HepG2 (cell line): ENCODE measurements around the gene MISP3. TPM values are rescaled to one million over a fixed set of nuclear protein-coding genes. Genes with fewer than 3 reads are reported as not detected.

ENCODE experiments used
- KAT2B ChIP-seq: fragments of 150-350 bp; IDR thresholded peaks from 2 replicates; pipeline ENCODE4 v1.6.1; 2014; ENCODE audit warnings: low read depth, low read length, borderline replicate concordance
- MZF1 ChIP-seq: sonication (generic); formaldehyde crosslinking; IDR thresholded peaks from 2 replicates; pipeline ENCODE4 v1.8.1; 2023; ENCODE audit warnings: mild to moderate bottlenecking, missing genetic modification reagents, borderline replicate concordance
- NKX3-1 ChIP-seq: sonication (generic); formaldehyde crosslinking; IDR thresholded peaks from 2 replicates; pipeline ENCODE4 v1.5.0; 2020; ENCODE audit warnings: missing genetic modification reagents
- RBAK ChIP-seq: sonication (generic); formaldehyde crosslinking; IDR thresholded peaks from 2 replicates; pipeline ENCODE4 v1.5.1; 2020; ENCODE audit warnings: mild to moderate bottlenecking, missing genetic modification reagents
- SP2 ChIP-seq: sonication (generic); formaldehyde crosslinking; IDR thresholded peaks from 2 replicates; pipeline ENCODE4 v1.5.1; 2020; ENCODE audit warnings: mild to moderate bottlenecking, missing genetic modification reagents
- TEAD2 ChIP-seq: sonication (generic); formaldehyde crosslinking; IDR thresholded peaks from 2 replicates; pipeline ENCODE4 v1.9.0; 2021; ENCODE audit warnings: missing genetic modification reagents
- ZNF136 ChIP-seq: sonication (generic); formaldehyde crosslinking; IDR thresholded peaks from 2 replicates; pipeline ENCODE4 v1.8.1; 2022; ENCODE audit warnings: low read depth, mild to moderate bottlenecking, moderate library complexity, missing genetic modification reagents
- ZNF260 ChIP-seq: sonication (generic); formaldehyde crosslinking; IDR thresholded peaks from 2 replicates; pipeline ENCODE4 v1.4.0; 2020; ENCODE audit warnings: missing genetic modification reagents, low read depth, mild to moderate bottlenecking, borderline replicate concordance
- ZNF331 ChIP-seq: sonication (generic); formaldehyde crosslinking; IDR thresholded peaks from 2 replicates; pipeline ENCODE4 v1.4.0; 2020; ENCODE audit warnings: missing genetic modification reagents
- polyA plus RNA-seq, 8 experiments: library from polyadenylated mRNA; depleted of rRNA in 3 of 8; stranded (reverse) in 7 of 8; unstranded in 1 of 8; fragments of >200 nt; fragmentation: Illumina TruSeq in 4 of 8; extraction: Trizol in 4 of 8; gene quantifications; 2 replicates each; pipeline versions ENCODE4 v1.2.1 to v1.2.3, GENCODE V29; 2011 to 2016; ENCODE audit warnings: low read depth in 4 of 8, missing spikeins in 1 of 8, mixed read lengths in 1 of 8; ENCODE audit not compliant: insufficient read depth in 1 of 8
- total RNA-seq, 5 experiments: library from RNA; depleted of rRNA; stranded (reverse); fragments of >200 nt; fragmentation: Illumina TruSeq; extraction: Trizol; gene quantifications; 2 replicates each; pipeline ENCODE4 v1.2.3, GENCODE V29; 2016; ENCODE audit warnings: low read depth in 1 of 5
- TF ChIP-seq, protein P1 (sequence below): sonication (generic); formaldehyde crosslinking; IDR thresholded peaks from 2 replicates; pipeline ENCODE4 v1.4.0; 2020; ENCODE audit warnings: missing genetic modification reagents, mild to moderate bottlenecking, borderline replicate concordance
- TF ChIP-seq, protein P2 (sequence below): IDR thresholded peaks from 2 replicates; pipeline ENCODE4 v1.6.1; 2016
- TF ChIP-seq, protein P3 (sequence below): sonication (generic); formaldehyde crosslinking; IDR thresholded peaks from 2 replicates; pipeline ENCODE4 v1.5.0; 2020; ENCODE audit warnings: mild to moderate bottlenecking, missing genetic modification reagents
- TF ChIP-seq, protein P4 (sequence below): sonication (generic); formaldehyde crosslinking; IDR thresholded peaks from 2 replicates; pipeline ENCODE4 v1.4.0; 2020; ENCODE audit warnings: missing genetic modification reagents, borderline replicate concordance
- TF ChIP-seq, protein P5 (sequence below): sonication (generic); formaldehyde crosslinking; IDR thresholded peaks from 2 replicates; pipeline ENCODE4 v1.5.1; 2020; ENCODE audit warnings: missing genetic modification reagents, mild to moderate bottlenecking, borderline replicate concordance
- TF ChIP-seq, protein P6 (sequence below): sonication (generic); formaldehyde crosslinking; IDR thresholded peaks from 2 replicates; pipeline ENCODE4 v1.5.0; 2020; ENCODE audit warnings: missing genetic modification reagents

MISP3 gene
- total and polyA plus RNA-seq, 2 of the 13 experiments (the other 11 are each of a cell fraction or from before 2014, with no cell fraction given): 2.5 to 5.4 TPM

DNA sequence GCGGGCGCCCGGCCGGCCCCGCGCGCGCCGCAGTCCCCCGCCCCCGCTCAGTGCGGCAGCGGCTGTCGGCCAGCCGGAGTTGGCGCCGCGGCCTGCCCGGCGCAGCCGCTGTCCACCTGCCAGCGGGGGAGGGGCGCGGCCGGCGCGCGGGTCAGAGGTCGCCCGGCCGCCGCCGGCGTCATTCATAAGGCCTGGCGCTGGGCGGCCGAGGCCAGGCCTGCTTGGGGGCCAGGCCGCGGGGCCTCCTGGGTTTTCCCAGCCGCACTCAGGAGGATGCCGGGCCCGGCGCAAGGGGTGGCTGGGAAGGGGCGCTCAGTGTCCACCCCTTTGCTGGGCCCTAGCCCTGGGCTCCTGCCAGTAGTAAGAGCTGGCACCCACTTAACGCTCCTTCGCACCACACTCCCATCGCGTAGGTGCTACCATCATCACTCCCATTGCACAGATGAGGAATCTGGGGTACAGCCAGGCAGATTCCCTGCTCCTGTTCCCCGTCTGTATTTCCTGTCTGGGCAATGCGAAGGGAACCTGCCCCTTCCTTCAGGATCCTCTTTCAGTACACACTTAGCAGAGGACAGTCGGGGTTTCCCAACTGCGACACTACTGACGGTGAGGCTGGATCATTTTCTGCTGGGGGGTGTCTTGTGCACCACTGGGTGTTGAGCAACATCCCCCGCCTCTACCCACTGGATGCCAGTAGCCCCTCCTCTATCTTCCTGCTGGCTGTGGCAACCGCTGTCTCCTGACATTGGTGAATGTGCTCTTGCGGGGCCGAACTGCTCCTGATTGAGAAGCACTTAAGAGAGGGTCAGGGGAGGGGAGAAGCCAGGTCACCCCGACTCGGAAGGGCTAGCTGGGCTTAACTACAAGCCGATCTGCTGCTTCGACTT lies 45.8 kb downstream of the MISP3 start (continued):
- TF ChIP-seq, protein P1, sequence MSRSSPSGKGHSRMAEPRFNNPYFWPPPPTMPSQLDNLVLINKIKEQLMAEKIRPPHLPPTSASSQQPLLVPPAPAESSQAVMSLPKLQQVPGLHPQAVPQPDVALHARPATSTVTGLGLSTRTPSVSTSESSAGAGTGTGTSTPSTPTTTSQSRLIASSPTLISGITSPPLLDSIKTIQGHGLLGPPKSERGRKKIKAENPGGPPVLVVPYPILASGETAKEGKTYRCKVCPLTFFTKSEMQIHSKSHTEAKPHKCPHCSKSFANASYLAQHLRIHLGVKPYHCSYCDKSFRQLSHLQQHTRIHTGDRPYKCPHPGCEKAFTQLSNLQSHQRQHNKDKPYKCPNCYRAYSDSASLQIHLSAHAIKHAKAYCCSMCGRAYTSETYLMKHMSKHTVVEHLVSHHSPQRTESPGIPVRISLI (CRISPR knock-in tag): no peak
- TF ChIP-seq, protein P2, sequence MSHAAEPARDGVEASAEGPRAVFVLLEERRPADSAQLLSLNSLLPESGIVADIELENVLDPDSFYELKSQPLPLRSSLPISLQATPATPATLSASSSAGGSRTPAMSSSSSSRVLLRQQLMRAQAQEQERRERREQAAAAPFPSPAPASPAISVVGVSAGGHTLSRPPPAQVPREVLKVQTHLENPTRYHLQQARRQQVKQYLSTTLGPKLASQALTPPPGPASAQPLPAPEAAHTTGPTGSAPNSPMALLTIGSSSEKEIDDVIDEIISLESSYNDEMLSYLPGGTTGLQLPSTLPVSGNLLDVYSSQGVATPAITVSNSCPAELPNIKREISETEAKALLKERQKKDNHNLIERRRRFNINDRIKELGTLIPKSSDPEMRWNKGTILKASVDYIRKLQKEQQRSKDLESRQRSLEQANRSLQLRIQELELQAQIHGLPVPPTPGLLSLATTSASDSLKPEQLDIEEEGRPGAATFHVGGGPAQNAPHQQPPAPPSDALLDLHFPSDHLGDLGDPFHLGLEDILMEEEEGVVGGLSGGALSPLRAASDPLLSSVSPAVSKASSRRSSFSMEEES (CRISPR knock-in tag): no peak; the same call in 1 of the 2 replicates
- TF ChIP-seq, protein P3, sequence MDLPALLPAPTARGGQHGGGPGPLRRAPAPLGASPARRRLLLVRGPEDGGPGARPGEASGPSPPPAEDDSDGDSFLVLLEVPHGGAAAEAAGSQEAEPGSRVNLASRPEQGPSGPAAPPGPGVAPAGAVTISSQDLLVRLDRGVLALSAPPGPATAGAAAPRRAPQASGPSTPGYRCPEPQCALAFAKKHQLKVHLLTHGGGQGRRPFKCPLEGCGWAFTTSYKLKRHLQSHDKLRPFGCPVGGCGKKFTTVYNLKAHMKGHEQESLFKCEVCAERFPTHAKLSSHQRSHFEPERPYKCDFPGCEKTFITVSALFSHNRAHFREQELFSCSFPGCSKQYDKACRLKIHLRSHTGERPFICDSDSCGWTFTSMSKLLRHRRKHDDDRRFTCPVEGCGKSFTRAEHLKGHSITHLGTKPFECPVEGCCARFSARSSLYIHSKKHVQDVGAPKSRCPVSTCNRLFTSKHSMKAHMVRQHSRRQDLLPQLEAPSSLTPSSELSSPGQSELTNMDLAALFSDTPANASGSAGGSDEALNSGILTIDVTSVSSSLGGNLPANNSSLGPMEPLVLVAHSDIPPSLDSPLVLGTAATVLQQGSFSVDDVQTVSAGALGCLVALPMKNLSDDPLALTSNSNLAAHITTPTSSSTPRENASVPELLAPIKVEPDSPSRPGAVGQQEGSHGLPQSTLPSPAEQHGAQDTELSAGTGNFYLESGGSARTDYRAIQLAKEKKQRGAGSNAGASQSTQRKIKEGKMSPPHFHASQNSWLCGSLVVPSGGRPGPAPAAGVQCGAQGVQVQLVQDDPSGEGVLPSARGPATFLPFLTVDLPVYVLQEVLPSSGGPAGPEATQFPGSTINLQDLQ: peak; percentile 40; the same call in 1 of the 2 replicates
- TF ChIP-seq RBAK (CRISPR knock-in tag) (peak; percentile 68; the same call in 1 of the 2 replicates), ZNF331 (CRISPR knock-in tag) (0 out of 2 replicates have a peak, but pooled peaks have one; percentile 8), TEAD2 (no peak), KAT2B (no peak), ZNF260 (CRISPR knock-in tag) (no peak), NKX3-1 (CRISPR knock-in tag) (no peak), SP2 (peak; percentile 50; the same call in 1 of the 2 replicates), MZF1 (CRISPR knock-in tag) (no peak), ZNF136 (CRISPR knock-in tag) (no peak)
- TF ChIP-seq, protein P4, sequence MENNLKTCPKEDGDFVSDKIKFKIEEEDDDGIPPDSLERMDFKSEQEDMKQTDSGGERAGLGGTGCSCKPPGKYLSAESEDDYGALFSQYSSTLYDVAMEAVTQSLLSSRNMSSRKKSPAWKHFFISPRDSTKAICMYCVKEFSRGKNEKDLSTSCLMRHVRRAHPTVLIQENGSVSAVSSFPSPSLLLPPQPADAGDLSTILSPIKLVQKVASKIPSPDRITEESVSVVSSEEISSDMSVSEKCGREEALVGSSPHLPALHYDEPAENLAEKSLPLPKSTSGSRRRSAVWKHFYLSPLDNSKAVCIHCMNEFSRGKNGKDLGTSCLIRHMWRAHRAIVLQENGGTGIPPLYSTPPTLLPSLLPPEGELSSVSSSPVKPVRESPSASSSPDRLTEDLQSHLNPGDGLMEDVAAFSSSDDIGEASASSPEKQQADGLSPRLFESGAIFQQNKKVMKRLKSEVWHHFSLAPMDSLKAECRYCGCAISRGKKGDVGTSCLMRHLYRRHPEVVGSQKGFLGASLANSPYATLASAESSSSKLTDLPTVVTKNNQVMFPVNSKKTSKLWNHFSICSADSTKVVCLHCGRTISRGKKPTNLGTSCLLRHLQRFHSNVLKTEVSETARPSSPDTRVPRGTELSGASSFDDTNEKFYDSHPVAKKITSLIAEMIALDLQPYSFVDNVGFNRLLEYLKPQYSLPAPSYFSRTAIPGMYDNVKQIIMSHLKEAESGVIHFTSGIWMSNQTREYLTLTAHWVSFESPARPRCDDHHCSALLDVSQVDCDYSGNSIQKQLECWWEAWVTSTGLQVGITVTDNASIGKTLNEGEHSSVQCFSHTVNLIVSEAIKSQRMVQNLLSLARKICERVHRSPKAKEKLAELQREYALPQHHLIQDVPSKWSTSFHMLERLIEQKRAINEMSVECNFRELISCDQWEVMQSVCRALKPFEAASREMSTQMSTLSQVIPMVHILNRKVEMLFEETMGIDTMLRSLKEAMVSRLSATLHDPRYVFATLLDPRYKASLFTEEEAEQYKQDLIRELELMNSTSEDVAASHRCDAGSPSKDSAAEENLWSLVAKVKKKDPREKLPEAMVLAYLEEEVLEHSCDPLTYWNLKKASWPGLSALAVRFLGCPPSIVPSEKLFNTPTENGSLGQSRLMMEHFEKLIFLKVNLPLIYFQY (CRISPR knock-in tag): no peak; the same call in 1 of the 2 replicates
- TF ChIP-seq, protein P5, sequence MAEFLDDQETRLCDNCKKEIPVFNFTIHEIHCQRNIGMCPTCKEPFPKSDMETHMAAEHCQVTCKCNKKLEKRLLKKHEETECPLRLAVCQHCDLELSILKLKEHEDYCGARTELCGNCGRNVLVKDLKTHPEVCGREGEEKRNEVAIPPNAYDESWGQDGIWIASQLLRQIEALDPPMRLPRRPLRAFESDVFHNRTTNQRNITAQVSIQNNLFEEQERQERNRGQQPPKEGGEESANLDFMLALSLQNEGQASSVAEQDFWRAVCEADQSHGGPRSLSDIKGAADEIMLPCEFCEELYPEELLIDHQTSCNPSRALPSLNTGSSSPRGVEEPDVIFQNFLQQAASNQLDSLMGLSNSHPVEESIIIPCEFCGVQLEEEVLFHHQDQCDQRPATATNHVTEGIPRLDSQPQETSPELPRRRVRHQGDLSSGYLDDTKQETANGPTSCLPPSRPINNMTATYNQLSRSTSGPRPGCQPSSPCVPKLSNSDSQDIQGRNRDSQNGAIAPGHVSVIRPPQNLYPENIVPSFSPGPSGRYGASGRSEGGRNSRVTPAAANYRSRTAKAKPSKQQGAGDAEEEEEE (CRISPR knock-in tag): 0 out of 2 replicates have a peak, but pooled peaks have one; percentile 75
- TF ChIP-seq, protein P6, sequence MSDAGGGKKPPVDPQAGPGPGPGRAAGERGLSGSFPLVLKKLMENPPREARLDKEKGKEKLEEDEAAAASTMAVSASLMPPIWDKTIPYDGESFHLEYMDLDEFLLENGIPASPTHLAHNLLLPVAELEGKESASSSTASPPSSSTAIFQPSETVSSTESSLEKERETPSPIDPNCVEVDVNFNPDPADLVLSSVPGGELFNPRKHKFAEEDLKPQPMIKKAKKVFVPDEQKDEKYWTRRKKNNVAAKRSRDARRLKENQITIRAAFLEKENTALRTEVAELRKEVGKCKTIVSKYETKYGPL: no peak
